ENCODE measurements around the gene PRKCE.
"Not testable (repeated sequence)": the region's sequence is repeated elsewhere in the genome, so short reads cannot be mapped to it uniquely, and the experiment has no call there.

PRKCE gene

DNA sequence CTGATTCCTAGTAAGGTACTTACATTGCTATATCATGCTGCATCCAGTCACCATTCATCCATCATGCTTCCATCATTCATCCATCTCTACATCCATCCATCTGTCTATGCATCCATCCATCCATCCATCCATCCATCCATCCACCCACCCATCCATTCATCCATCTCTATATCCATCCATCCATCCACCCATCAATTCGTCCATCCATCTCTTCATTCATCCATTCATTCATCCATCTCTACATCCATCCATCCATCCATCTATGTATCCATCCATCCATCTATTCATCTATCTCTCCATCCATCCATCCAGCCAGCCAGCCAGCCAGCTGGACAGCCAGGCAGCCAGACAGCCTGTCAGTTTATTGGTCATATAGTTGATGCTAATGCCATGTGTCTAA, 20.7 kb downstream of the PRKCE start:
- DNase-seq = no peak

DNA sequence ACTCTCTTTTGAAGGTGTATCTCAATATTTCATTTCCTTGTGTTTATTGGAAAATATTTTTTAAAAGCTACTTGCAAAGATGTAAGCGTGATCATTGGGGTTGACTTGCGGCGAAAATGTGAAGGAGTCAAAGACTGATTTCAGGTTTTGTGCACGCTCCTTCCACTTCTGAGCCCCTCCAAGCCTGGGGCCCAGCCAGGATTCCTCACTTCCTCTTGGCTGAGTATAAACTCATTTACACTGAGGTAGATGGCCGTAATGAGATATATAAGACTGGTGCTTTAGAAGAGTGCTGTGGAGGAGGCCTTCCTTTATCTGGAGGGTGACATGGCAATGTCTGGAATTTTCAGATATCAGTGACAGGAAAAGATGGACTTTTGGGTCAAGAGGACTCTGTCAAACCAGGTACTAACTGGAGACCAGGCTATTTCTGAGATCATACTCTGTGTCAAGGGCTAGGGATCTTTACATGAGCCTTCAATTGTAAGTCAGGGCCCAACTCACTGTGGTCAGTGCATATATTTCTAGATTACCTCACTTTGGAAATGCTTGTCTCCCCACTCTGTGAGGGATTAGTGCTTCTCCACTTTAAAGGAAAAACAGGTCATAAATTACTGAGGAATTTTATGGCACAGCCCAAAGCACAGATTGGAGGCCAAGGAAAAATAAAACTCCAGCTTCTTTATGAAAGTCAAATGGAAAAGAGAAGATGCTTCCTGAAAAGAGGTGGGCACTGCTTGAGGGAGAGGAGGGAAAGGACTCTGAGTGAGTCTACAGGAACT, 22.8 kb downstream of the PRKCE start:
- DNase-seq = no peak

DNA sequence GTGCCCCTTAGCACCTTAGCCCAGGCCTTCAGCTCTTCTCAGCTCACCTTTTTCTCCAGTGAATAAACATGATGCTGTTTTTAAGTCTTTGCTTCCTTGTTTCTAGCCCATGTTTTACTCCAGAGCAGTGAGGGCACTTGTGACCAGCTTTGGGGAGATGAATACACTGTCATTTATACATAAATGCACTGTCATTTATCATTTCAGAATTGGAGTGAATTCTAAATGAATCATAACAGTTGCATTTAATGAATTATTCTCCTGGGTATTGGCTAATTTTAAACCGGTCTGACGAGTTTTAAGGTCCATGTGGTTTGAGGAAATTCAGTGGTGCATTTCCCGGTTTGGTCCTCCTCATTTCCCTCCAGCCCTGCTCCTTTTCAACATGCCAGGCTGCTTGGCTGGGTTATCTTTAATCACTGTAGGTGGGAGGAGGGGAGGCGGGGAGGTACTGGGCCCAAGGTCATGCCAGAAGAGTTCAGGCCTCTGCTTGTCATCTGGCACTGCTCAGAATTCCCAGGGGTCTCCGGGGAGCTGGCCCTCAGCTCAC, 23.9 kb downstream of the PRKCE start:
- no peak for DNase-seq

DNA sequence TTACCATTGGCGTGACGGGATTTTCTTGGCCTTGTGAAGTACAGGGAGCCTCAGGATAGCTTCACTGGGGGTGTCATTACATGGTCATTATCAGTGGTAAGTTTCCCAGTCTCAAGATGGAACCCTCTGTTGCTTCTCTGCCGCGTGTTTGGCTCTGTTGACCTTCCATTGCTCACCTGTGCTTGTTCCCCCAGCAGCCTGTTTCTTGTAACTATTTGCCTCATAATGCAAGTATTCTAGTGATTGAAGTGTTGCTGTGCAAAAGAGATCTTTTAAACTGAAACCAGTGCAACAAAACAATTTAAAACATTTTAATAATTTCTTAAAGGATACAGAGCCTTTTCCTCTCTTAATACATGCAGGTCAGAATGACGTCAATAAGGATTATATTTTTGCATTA, 24.6 kb downstream of the PRKCE start:
- DNase-seq = no peak

DNA sequence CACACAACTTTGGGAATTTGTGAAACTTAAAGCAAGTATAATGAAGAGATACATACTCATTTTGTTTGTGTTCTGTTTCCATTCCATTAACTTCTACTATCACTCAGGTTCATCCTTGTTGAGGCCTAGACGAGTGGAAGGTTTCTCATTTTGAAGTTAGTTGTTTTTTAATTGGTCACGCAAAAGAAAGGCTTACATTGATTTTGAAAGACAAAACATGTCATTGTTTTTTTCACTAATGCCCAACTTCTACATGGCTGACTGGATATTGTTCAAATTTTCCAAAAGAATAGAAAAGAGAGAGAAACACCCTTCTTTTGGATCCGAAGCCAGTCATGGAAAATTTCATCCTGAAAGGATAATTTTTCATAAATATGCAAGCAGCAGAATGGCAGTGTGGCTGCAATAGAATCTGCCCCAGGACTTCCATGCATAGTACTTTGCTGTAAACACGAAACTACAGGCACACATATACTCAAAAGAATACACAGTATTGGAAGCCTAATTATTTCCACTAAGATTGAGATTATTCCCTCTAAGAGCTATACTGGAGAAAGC, 27.4 kb downstream of the PRKCE start:
- DNase-seq = no peak

DNA sequence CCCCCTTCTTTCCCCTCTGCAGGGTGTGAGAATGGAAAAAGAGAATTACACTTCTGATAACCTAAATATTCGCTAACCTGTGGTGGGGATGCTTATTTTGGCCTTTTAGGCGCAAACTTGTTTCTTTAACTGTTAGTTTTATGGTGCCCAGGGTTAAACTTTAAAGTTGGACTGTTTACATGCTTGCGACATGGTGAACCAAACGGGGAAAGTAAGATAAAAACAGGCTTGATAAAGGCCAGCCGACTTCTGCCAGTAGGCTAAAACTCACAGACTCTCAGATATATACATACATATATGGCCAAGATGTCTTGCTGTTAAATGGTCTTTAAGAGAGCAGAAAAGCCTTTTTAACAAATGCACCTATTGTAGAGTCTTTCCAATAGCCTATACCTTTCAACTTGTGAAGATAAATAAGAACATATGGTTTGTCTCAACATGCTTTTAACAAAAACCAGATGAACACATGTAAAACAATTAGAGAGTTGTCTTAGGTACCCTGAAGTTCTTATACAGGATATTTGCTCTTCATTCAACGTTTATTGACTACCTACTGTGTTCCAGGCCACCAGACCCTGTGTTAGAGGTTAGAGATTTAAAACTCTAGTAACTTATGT, 29.0 kb downstream of the PRKCE start:
- no peak for DNase-seq

DNA sequence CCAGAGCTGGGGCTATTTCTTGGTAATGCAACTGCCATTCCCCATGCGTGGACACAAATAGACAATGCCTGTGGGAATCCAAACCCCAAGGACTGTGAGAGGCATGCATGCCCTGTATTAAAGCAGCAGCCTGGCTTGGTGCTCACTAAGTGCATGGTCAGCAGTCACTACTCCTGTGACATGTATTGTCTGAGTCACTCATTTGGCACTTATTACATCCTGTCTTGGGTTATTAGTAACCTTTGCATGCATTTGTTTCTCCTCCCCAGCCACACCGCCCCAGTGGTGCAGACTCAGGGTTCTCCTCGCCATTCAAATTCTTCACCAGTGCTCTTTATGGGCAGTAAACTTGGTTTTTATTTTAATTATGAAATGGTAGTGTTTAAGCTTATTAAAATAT, 30.2 kb downstream of the PRKCE start:
- no peak for DNase-seq

DNA sequence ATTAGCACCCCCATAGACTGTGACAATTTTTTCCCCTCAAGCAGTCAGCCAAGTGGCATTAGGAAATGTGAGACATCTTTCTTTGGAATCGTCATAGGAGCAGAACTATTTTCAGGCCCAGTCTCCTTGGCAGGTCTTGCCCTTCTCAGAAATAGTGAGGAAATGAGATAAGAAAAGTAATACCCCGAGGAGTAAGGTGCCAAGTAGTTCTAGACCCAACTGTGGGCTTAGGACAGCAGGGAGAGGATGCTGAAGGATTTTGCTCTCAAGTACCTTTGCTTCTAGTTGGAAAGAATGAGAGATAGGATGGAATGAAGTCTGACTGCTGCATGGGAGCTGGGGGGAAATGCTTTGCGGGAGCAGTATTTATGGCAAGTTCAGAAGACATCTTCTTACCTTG, 31.8 kb downstream of the PRKCE start:
- DNase-seq = no peak

DNA sequence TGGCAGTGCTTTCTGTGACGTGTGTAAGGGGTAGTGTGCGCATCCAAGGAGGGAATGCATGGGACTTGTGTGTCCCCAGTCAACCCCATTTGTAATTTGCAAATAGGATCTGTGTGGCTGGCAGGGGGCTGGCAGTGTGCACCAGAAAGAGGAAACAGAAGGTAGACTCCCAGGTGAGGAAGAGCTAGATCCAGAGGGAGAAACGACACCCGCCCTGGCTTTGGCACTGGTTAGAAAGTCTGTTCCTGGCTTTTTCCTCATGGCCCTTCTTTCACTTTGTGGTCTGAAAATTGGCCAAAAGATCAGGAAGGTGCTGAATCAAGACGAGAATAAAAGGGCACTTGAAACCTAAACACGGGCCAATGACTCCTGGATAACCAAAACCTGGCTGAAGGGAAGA, 33.3 kb downstream of the PRKCE start:
- DNase-seq = no peak

DNA sequence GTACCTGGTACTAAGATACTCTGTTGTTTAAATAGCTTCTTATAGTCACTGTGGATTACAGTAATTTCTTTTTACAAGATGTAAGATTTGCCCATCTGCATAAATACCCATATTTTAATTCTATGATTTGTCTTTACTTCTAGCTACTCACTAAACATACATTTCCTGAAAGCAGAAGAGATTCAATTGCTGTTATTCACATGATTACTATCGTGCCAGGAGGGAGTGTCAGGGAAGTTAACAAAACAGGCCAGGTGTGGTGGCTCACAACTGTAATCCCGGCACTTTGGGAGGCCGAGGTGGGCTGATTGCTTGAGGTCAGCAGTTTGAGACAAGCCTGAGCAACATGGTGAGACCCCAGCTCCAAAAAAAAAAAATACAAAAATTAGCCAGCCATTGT, 33.8 kb downstream of the PRKCE start:
- no peak for DNase-seq

DNA sequence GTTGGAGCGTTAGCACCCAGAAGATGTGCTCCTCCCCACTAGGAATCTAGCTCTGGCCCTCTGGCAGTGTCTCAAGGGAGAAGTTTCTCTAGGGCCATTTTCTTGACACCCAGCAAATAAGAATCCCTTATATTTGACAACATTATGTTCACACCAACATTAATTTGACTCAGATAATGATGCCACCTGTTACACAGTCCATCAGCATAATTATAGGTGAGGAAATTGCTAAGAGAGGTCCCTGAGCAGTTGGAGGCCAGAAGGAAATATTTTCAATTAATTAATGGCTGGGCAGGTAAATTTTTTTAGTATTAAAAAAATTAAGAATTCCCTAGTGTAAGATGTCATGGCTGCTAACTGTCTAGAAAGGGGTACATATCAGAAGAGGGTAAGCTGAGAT, 36.5 kb downstream of the PRKCE start:
- DNase-seq = no peak

DNA sequence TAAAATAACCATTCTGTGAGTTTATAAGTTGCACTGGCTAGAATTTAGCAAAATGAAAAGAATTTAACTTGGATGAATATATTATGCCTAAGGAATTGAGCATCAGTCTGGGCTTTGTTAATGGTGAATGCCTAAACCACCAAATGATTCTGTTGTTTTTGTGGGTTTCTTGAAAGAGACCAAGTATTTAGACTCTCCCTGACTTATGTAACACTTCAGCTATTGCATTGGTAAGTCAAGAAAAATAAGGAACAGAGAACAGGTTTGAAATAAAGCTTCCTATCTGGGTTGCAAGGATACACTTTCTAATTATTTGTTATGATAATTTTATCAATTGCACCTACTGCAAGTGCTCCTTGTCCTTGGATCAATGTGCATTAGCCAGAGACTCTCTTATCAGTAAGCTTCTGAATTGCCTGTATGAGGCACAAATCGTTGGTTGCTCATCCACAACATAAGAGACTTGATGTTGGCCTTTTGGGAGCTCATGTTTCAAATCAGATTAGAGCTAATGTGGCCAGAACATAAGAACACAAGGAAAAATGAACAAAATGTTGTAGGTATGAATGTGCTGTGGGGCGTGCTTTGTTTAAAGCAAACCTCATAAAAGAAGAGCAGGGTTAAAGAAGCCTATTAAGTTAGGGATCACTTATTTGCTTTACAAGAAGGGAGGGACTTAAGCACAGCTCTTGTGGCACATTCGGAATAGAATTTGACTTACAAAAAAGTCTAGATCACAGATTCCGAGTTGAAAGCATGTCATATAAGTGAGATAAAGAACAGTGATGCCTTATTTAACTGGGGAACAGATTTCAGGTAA, 37.2 kb downstream of the PRKCE start:
- no peak for DNase-seq

DNA sequence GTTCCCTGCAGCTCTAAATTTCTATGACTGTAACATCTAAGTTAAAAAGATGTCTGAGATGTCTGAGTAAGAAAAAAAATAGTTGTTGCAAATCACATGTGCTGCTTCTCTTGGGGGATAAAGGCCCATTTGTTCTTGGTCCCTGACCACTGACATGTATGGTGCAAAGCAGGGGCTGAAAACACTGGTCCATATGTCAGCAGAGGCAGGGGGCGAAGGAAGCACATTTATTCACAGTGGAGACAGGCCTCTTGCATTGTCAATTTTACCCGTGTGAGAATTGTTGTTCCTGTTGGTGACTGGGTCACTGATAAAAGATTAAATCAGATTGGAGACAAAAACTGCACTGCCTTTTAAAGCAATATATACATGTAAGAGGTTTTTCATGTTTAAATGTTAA, 38.8 kb downstream of the PRKCE start:
- no peak for DNase-seq

DNA sequence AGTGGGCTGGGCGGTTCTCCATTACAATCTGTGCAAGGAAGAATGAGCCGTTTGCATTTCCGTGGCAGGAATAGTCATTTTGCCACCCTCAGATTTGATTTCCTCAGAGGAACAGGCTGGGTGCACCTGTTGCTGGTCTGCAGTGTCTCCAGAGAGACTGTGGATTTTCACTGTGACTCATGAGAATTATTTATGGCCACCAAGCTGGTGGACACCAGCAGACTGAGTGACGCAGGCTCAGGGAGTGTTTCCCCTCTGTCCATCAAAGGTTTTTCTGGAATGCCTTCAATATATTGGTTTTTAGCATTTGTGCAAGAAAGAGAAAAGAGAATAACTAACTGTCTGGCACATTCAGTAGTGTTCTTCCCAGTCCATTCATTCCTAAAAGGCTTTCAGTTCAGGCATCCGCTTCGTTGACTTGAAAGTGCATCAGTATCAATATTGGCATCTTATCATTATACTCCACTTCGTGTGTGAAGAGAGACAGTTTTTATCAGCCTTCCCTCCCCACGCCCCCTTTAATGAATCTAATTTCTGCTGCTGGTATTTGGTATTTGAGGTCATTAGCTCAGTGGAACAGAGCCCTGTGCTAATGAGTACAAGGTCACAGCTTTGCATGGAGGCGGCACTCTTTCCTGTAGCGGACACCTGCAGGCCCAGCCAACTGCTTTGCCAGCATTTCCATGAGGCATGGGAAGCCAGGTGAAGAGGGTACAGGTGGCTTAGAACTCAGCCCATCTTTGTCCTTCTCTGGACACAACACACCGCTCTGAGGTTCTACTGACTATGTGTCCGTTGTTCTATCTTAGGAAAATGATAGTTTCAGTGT, 39.9 kb downstream of the PRKCE start:
- no peak for DNase-seq

DNA sequence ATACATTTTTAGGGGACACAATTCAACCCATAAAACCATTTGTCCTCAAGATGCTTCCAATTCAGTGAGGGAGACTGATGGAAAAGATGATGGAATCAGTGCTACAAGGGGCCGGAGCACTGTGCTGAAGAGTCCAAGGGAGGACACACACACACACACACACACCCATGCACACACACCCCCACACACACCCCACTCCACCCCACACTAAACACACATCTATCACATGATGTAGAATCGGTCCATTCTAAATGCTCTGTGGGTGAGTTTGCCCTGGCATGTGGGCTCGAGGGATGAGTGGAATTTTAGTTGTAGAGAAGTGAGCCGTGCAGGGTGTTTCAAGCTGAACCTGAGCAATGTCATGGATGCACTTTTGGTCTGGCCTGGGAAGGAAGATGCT, 41.1 kb downstream of the PRKCE start:
- DNase-seq = no peak

DNA sequence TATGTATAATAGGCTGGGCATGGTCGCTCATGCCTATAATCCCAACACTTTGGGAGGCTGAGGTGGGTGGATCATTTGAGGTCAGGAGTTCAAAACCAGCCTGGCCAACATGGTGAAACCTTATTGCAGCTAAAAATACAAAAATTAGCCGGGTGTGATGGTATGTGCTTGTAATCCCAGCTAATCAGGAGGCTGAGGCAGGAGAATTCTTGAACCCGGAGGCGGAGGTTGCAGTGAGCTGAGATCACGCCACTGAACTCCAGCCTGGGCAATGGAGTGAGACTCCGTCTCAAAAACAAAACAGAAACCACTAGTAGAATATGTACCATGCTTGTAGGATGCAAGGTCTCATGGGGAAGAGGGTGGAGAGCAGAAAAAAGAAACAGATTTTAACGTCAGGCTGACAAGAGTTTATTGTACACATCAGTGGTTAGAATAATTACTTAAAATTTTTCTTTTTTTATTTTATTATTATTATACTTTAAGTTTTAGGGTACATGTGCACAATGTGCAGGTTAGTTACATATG, 44.1 kb downstream of the PRKCE start:
- not testable (repeated sequence) for DNase-seq

DNA sequence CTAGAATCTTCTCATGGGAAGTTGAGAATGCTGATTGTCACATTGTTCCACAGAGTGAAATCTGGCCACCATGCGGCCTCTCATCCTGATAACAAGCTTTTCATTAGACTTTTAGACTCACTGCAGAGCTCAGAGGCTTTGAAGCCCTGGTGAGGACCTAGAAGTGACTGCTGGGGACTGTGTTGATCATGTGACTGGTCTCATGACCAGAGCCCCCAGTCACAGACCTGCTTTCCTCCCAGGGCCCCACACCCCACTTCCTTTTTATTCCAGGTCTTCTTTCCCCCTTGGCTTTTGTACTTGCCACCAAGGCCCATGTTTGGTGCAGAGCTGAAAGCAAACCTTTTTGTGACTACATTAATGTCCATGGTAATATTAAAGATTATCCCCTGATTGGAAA, 45.2 kb downstream of the PRKCE start:
- DNase-seq = no peak

DNA sequence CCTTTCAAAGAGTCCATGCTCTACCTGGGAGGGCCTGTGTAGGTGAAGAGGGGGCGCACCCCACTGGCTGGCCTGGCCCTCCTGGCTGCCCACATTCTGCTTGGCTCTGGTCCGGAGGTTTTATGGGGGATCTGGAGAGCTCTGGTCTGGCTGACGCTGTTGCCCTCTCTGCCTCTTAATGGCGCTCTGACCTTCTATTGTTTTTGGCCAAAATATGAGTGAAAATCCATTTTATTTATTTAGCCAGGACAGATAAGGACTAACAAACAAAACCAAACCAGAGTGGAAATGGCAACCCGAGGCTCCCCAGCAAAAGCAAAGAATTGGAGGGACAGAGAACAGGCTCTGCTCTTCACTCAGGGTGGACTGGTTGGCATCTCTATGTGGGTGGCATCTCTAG, 45.7 kb downstream of the PRKCE start:
- DNase-seq = no peak

DNA sequence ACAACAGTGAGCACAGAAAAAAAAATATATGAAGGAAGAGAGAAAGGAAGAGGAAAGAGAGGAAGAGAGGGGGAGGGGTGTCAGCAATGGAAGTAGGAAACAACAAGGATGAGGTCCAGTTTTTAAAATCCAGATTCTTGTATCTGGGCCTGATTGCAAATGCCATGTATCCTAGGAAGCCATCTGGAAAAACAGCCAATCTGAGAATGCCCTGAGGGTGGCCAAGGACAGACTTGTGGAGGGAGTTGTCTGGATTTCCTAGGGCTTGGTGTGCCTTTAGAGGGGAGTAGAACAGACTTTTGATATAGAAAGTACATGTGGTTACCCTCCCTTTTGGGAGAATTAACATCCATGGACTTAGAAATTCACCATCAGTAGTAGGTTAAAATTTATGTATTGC, 47.1 kb downstream of the PRKCE start:
- DNase-seq = no peak

DNA sequence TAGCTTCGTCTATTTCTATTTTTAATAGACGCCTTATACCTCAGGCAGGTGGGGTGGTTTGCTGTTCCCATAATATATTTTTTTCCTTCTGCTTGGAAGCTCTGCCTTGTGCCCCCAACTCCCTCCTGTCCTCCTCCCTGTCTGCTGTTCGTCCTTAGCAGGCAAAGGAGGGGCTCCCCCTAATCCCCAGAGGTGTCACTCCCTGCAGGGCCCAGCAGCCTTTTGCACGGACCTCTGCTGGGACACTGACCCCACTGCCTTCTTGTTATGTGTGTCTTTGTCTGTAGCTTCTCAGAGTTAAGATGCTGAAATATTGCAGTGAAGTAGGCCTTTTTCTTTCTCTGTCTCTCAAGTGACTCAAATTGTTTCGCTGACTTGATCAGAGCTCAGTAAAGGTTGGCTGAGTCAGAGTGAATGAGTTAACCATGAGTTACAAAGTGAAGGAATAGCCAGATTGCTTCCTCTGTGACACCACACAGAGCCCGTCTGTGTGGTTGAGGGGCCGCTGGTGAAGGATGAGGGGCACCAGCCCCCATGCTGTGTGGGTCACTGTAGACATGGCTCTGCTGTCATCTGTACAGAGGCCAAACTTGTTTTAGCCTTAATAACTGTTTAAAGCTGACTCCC, 47.7 kb downstream of the PRKCE start:
- no peak for DNase-seq

DNA sequence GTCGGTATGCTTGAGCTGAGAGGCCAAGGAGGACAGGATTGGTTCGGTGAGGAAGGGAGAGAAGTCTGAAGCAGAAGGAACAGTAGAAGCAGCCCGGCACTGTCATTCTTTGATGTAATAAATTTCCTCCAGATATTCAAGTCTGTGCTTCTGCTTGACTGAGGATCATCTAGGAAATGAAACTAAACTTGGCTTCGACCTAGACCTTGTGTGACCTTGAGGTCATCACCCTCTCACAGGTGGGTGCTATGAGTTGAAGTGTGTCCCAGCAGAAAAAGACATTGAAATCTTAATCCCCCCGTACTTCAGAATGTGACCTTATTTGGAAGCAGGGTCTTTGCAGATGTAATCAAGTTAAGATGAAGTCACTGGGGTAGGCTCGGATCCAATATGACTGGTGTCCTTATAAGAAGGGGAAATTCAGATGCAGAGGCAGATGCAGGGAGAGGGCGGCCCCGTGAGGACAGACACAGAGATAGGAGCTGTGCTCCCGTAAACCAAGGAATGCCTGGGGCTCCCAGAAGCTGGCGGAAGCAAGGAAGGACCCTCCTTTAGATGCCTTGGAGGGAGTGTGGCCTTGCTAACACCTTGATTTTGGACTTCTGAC, 49.0 kb downstream of the PRKCE start:
- no peak for DNase-seq
